Activated CD4-positive, alpha-beta T cell treated with anti-CD3 and anti-CD28 coated beads for 1 hour (primary cell): ENCODE measurements around the gene KRTAP10-8.
"Not testable (repeated sequence)": the region's sequence is repeated elsewhere in the genome, so short reads cannot be mapped to it uniquely, and the experiment has no call there.

Experiments
- DNase-seq: peaks from one replicate; pipeline ENCODE4 v3.0.0-alpha.2; 2020

The KRTAP10-8 gene

DNA sequence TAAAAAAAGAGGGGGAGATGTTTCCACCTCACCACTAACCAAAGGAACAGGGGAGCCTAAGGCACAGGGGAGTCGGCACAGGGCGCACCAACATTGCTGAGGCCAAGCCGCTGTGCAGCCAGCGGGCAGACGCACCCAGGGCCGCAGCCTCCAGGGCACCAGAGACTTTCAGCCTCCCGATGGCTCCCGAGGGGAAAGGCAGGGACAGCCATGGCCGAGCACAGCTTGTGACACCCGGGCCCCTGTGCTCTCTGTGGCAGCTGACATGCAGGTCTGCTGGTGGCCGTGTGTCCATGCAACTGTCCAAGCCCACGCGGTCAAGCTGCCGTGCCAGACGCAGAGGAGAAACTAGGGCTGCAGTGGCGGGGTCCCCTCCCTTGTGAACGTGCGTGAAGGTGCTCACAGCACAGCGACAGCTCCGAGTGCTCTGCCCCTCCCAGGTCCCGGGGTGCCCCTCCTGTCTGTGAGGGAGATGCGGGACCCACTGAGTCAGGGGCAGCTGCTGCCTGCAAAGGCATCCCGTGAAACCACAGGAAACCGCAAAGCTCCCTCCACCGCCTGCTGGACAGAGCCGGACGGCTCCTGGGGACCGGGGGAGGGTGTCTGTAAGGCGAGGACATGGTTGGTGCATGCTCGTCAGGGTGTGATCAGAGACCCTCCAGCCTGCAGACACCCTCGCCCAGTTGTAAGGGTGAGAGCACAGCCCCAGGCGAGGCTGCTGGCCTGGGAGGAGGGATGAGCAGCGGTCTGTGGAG, 36.9 kb downstream of the KRTAP10-8 start:
- no peak for DNase-seq

- DNase-seq = no peak
Measured at GRCh38 chr21:44649521-44650100, 37.7 kb downstream of the KRTAP10-8 start.

GRCh38 chr21:44650265-44650972, 38.5 kb downstream of the KRTAP10-8 start:
- DNase-seq = no peak

DNA sequence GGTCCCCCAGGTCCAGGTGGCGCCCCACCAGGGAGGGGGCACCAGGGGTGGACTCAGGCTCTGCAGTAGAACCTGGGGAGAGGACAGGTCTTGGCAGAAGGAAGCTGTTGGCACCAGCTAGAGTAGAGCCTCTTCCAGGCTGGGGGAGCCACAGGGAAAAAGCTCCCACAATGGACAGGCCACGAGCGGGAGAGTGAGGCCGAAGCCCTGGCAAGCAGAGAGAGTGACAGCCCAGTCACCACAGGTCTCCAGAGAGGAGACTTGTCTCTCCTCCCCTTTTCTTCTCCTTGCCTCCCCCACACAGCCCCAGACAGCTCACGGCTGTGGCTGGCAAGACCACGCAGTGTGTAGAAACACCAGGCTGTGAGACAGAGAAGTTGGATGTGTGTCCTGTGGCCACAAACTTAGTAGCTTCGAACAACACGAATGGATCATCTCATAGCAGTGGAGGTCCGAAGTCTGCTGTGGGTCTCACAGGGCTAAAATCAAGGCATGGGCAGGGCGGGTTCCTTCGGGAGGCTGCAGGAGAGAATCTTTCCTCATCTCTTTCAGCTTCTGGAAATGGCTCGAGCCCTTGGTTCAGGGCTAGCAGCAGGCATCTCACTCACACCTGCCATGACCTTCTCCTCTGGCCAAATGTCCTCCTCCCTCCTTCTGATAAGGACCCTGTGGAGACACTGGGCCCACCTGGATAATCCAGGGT, 39.2 kb downstream of the KRTAP10-8 start:
- no peak for DNase-seq

- DNase-seq = no peak
Measured at GRCh38 chr21:44653123-44653522, 41.2 kb downstream of the KRTAP10-8 start.

GRCh38 chr21:44653656-44654575, 42.0 kb downstream of the KRTAP10-8 start:
- peak; percentile 27 for DNase-seq

DNA sequence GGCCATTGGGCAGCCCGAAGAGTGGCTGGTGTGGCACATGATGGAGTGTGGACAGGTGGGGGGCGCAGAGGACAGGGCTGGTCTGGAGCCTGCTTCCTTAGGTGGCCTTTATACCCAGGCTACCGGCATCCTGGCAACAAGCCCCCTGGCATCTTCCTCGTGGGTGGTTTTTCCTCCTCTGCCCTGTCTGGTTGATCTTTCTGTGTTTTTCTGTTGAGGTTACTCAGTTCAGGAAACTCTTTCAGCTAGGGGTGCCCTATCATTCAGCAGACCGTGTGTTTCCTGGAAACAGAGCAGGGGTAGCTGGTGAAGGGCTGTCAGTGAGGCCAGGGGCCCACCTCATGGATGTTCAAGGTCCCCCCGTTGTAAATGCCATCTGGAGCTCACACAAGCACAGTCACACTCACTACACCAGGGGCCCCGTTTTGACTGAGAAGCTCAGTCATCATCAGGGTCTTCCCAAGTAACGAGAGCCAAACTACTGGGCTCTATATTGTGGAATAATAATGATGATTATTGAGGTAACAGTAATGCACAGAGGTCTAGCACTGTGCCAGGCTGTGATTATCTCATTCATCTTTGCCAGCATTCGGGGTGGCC, 42.8 kb downstream of the KRTAP10-8 start, which contains the start of gene KRTAP12-4:
Gene KRTAP12-4 (minus strand): TSS at position 84 of the 600 bp plus-strand sequence. CDS start 45 bp downstream, at position 39.
- DNase-seq = no peak

DNA sequence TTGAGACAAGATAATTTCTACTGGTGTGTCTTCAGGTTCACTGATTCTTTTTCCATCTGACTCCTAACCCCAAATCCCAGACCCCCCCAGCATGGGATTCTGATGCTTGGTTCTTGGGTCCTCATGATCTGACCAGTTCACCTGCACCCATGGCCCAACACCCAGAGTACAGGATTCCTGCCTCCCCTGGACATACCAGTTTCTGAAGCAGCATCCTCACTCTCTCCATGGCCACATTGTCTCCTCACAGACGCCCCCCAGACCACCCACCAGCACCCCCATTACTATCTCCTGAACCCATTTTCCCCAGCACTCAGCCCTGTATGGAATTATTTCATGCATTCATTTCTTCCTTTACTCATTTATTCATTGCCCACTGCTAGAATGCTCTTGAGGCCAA, 45.0 kb downstream of the KRTAP10-8 start:
- DNase-seq = no peak

GRCh38 chr21:44657635-44658540, 46.0 kb downstream of the KRTAP10-8 start, which contains the start of gene KRTAP12-3:
Gene KRTAP12-3, plus strand, starts transcription at chr21:44657932. Its CDS starts 48 bp downstream, at chr21:44657980.
- DNase-seq = no peak

DNA sequence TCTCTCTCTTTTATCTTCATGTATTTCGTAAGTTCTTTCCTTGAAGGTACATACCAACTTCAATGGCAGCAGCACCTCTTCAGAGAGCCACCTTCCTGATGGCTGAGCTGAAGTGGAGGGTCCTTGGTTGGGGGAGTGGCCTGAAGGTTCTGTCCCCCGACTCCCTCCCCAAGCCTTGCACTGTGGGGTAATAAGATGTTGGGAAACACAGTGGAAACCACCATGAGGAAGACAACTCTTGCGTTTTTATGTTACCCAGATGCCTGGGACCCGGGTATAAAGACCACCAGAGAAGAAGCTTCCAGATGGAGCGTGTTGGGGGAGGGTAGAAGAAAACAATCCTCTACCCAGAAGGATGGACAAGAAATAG, 46.6 kb downstream of the KRTAP10-8 start:
- no peak for DNase-seq

DNA sequence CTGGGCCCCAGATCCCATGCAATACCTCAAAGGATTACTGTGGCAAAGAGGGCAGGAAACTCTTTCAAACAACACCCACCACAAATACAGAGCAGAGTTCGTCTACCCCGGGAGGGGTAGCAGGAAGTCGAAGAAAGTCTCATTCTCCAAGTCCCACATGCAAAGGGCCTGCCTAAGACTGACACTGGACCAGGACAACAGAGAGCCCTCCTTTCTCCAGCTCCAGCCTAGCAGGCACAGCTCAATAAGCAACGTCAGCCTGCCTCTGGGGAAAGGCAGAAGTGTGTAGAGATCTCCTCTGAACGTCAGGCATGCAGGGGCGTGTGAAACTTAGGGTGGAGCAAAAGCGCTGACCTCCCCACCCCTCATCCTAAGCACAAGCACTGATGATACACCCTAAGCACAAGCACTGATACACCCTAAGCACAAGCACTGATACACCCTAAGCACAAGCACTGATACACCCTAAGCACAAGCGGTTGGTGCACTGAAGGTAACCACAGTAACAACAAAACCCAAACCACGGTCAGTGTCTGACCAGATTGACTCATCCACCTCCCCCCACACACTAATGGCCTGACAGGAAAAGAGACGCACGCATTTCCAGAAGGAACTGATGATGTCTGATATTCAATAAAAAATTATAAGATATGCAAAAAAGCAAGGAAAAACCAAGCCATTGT, 47.2 kb downstream of the KRTAP10-8 start:
- no peak for DNase-seq

- not testable (repeated sequence) for DNase-seq
Measured at GRCh38 chr21:44661567-44661966, 49.7 kb downstream of the KRTAP10-8 start.
